K562 (cell line): ENCODE results near the gene NRGN. TPM values are rescaled to one million over a fixed set of nuclear protein-coding genes. Genes with fewer than 3 reads are reported as not detected.

Source experiments
- ATAC-seq: fragments of 200-7000 bp; cut with Tn5 transposase; 3 replicates; pipeline ENCODE4 v1.9.1; 2020; ENCODE audit warnings: moderate library complexity
- BruUV-seq: library from RNA; stranded (reverse); fragments of 400-500 nt; replicated peaks from 2 replicates; lab custom pipeline; 2021; lab: Mats Ljungman, UMichigan
- CTCF ChIA-PET: fragments of 300-600 bp; formaldehyde crosslinking; extraction: SDS; loops from one replicate; lab custom pipeline; 2021; ENCODE audit warnings: low intra/inter-chr PET ratio; lab: Yijun Ruan, JAX
- POLR2A ChIA-PET: fragments of 300-600, 350-650 bp; sonication (Branson Sonifier 250); formaldehyde crosslinking; extraction: SDS; loops from one replicate; lab custom pipeline; 2021; ENCODE audit warnings: antibody characterized with exemption, inconsistent platforms; lab: Yijun Ruan, JAX
- DNase-seq, 4 experiments: peaks; one replicate each; pipeline versions ENCODE4 v3.0.0 to v3.0.0-alpha.2; 2011 to 2018; ENCODE audit warnings: low spot score in 3 of 4, mixed read lengths in 3 of 4; ENCODE audit errors: extremely low read depth in 1 of 4
- FAIRE-seq: peaks from 2 replicates; lab custom pipeline; 2011; peaks lifted over from hg19 to GRCh38; lab: Jason Lieb, UNC
- H2AFZ ChIP-seq: 2 replicates; pipeline ENCODE4 v1.6.0; 2011; ENCODE audit warnings: low read depth, low read length, control low read depth, inconsistent platforms
- H3K27ac ChIP-seq: fragments of 200-600 bp; 3 replicates; pipeline ENCODE4 v1.8.0; 2011; ENCODE audit warnings: low read depth, mild to moderate bottlenecking, control low read depth, inconsistent platforms, low read length, moderate library complexity, mixed read lengths; ENCODE audit errors: extremely low read depth
- H3K27me3 ChIP-seq, 2 experiments: fragments of 300-600 bp in 1 of 2; 2 replicates in 1 of 2; 3 replicates in 1 of 2; pipeline versions ENCODE4 v1.6.0 to v1.8.0; 2011; ENCODE audit warnings: inconsistent platforms in 2 of 2, low read length in 2 of 2, mild to moderate bottlenecking in 1 of 2, mixed read lengths in 1 of 2, moderate library complexity in 1 of 2; ENCODE audit not compliant: control insufficient read depth in 2 of 2, insufficient read depth in 2 of 2
- H3K36me3 ChIP-seq: fragments of 300-600 bp; 3 replicates; pipeline ENCODE4 v1.8.0; 2011; ENCODE audit warnings: mild to moderate bottlenecking, low read length, inconsistent platforms; ENCODE audit not compliant: control insufficient read depth, insufficient read depth
- H3K4me1 ChIP-seq, 2 experiments: fragments of 200-600 bp in 1 of 2; replicated peaks in 1 of 2; 2 replicates in 1 of 2; 3 replicates in 1 of 2; pipeline versions ENCODE4 v1.5.1 to v1.8.0; 2011; ENCODE audit warnings: inconsistent platforms in 2 of 2, low read length in 2 of 2, mild to moderate bottlenecking in 1 of 2, mixed read lengths in 1 of 2, moderate library complexity in 1 of 2; ENCODE audit not compliant: control insufficient read depth in 2 of 2, insufficient read depth in 2 of 2
- H3K4me2 ChIP-seq: 2 replicates; pipeline ENCODE4 v1.6.1; 2011; ENCODE audit warnings: low read length, control low read depth, inconsistent platforms, mixed read lengths; ENCODE audit not compliant: insufficient read depth
- H3K4me3 ChIP-seq: fragments of 200-600 bp; sonication (generic), shearing (Covaris generic); 2 replicates; pipeline ENCODE4 v1.5.1; 2016; ENCODE audit warnings: control low read depth, inconsistent platforms
- H3K79me2 ChIP-seq: fragments of 200-600 bp; 3 replicates; pipeline ENCODE4 v1.8.0; 2011; ENCODE audit warnings: low read length, inconsistent platforms; ENCODE audit not compliant: control insufficient read depth, insufficient read depth
- H3K9ac ChIP-seq, 2 experiments: 2 replicates each; pipeline versions ENCODE4 v1.6.0 to v1.6.1; 2011; ENCODE audit warnings: low read depth in 2 of 2, low read length in 2 of 2, control low read depth in 1 of 2, inconsistent platforms in 1 of 2, mild to moderate bottlenecking in 1 of 2, mixed read lengths in 1 of 2; ENCODE audit not compliant: insufficient read depth in 1 of 2
- H3K9me1 ChIP-seq: one replicate; pipeline ENCODE4 v1.6.0; 2011; ENCODE audit warnings: inconsistent platforms, mild to moderate bottlenecking, low read length, moderate library complexity; ENCODE audit not compliant: control insufficient read depth, insufficient read depth
- H3K9me3 ChIP-seq: replicated peaks from 2 replicates; pipeline ENCODE4 v1.5.1; 2011; ENCODE audit warnings: low read depth, low read length, inconsistent platforms; ENCODE audit not compliant: control insufficient read depth, insufficient read depth
- H4K20me1 ChIP-seq: replicated peaks from 2 replicates; pipeline ENCODE4 v1.6.1; 2011; ENCODE audit warnings: low read length, inconsistent platforms, mixed read lengths; ENCODE audit not compliant: control insufficient read depth, insufficient read depth
- ADNP ChIP-seq: fragments of 200-800 bp; sonication (Bioruptor generic); IDR thresholded peaks from 2 replicates; pipeline ENCODE4 v1.6.1; 2016; ENCODE audit warnings: missing genetic modification characterization, missing compliant biosample characterization
- BACH1 ChIP-seq: fragments of 200-800 bp; sonication (Bioruptor generic); IDR thresholded peaks from 2 replicates; pipeline ENCODE4 v1.6.1; 2016; ENCODE audit warnings: missing genetic modification characterization, missing compliant biosample characterization
- CBFA2T3 ChIP-seq: fragments of 450-650 bp; IDR thresholded peaks from 2 replicates; pipeline ENCODE4 v1.6.1; 2017
- CHCHD3 ChIP-seq: fragments of 250-450 bp; sonication (Bioruptor Pico); IDR thresholded peaks from 2 replicates; pipeline ENCODE4 v2.1.2; 2022; ENCODE audit warnings: mild to moderate bottlenecking
- DNMT1 ChIP-seq: fragments of 450-650 bp; IDR thresholded peaks from 2 replicates; pipeline ENCODE4 v1.6.1; 2016; ENCODE audit warnings: antibody characterized with exemption, mild to moderate bottlenecking
- ELF2 ChIP-seq: fragments of 250-450 bp; sonication (Bioruptor Pico); IDR thresholded peaks from 2 replicates; pipeline ENCODE4 v1.5.0; 2021; ENCODE audit warnings: mild to moderate bottlenecking
- HDAC3 ChIP-seq: fragments of 450-650 bp; IDR thresholded peaks from 2 replicates; pipeline ENCODE4 v1.6.1; 2018; ENCODE audit warnings: borderline replicate concordance, mild to moderate bottlenecking, moderate library complexity; ENCODE audit not compliant: partially characterized antibody
- IRF2 ChIP-seq: sonication (generic); formaldehyde crosslinking; IDR thresholded peaks from 2 replicates; pipeline ENCODE4 v1.8.1; 2022; ENCODE audit warnings: mild to moderate bottlenecking, missing genetic modification reagents
- MYC ChIP-seq, 2 experiments: fragments of 250-450 bp in 1 of 2; sonication (Bioruptor Pico) in 1 of 2; IDR thresholded peaks; 2 replicates each; pipeline versions ENCODE4 v1.5.1 to v1.6.1; 2012 to 2021; ENCODE audit warnings: low read depth in 2 of 2, borderline replicate concordance in 1 of 2, improper control_type of control experiment in 1 of 2, low read length in 1 of 2, mild to moderate bottlenecking in 1 of 2, moderate library complexity in 1 of 2
- NR4A1 ChIP-seq, 2 experiments: fragments of 250-450 bp in 1 of 2; fragments of 450-650 bp in 1 of 2; sonication (Bioruptor Pico) in 1 of 2; IDR thresholded peaks; 2 replicates each; pipeline versions ENCODE4 v1.4.0 to v1.6.1; 2016 to 2020; ENCODE audit warnings: mild to moderate bottlenecking in 2 of 2, missing compliant biosample characterization in 1 of 2, missing genetic modification characterization in 1 of 2, moderate library complexity in 1 of 2
- SAFB ChIP-seq: fragments of 200-400 bp; formaldehyde crosslinking; IDR thresholded peaks from 2 replicates; pipeline ENCODE4 v1.6.1; 2017; ENCODE audit warnings: low read depth, low read length, borderline replicate concordance
- TCF7 ChIP-seq: sonication (generic); IDR thresholded peaks from 2 replicates; pipeline ENCODE4 v1.6.1; 2016; ENCODE audit warnings: antibody characterized with exemption, borderline replicate concordance
- USF1 ChIP-seq: sonication (generic); formaldehyde crosslinking; IDR thresholded peaks from 2 replicates; pipeline ENCODE4 v1.9.0; 2022; ENCODE audit warnings: mild to moderate bottlenecking, missing genetic modification reagents
- USF2 ChIP-seq: sonication (generic); formaldehyde crosslinking; IDR thresholded peaks from 2 replicates; pipeline ENCODE4 v1.5.0; 2020; ENCODE audit warnings: missing genetic modification reagents
- ZNF586 ChIP-seq: fragments of 450-650 bp; formaldehyde crosslinking; conservative IDR thresholded peaks from 2 replicates; pipeline ENCODE4 v1.4.0; 2020; ENCODE audit warnings: mild to moderate bottlenecking, moderate library complexity
- ZNF639 ChIP-seq, 2 experiments: fragments of 200-800 bp in 1 of 2; sonication (Bioruptor generic) in 1 of 2; sonication (generic) in 1 of 2; formaldehyde crosslinking in 1 of 2; IDR thresholded peaks in 1 of 2; conservative IDR thresholded peaks in 1 of 2; 2 replicates each; pipeline versions ENCODE4 v1.5.0 to v1.6.1; 2016 to 2020; ENCODE audit warnings: missing compliant biosample characterization in 1 of 2, missing genetic modification characterization in 1 of 2, missing genetic modification reagents in 1 of 2
- WGBS: fragments of 100-300 bp; shearing (Covaris generic); methylation state at CpG from one replicate; pipeline ENCODE4 v1.1.6; 2016; ENCODE audit warnings: low coverage, mixed read lengths; ENCODE audit not compliant: insufficient coverage; ENCODE audit errors: missing lambda C conversion rate; 5-methylcytosine and 5-hydroxymethylcytosine counted together
- in situ Hi-C: fragments of 300-500 bp; cut with MboI; formaldehyde crosslinking; loops from 4 replicates; pipeline ENCODE4 v1.15.0; 2018; ENCODE audit warnings: inconsistent platforms, mixed read lengths
- intact Hi-C: fragments of 100-400 bp; cut with micrococcal nuclease; formaldehyde crosslinking; loops from 2 replicates; pipeline ENCODE4 v1.14.2; 2022
- polyA plus RNA-seq, 8 experiments: library from polyadenylated mRNA; depleted of rRNA in 4 of 8; stranded (reverse) in 5 of 8; unstranded in 3 of 8; fragments of >200 nt; fragmentation: Nextera tagmentation in 2 of 8; fragmentation: Illumina TruSeq in 1 of 8; extraction: Ambion mirVana in 2 of 8; extraction: Trizol in 1 of 8; gene quantifications; 2 replicates each; pipeline versions ENCODE4 v1.2.1 to v1.2.3, GENCODE V29; 2011 to 2014; ENCODE audit warnings: inconsistent platforms in 1 of 8, missing spikeins in 1 of 8
- total RNA-seq, 7 experiments: library from RNA; depleted of rRNA in 6 of 7; stranded (reverse); fragments of >200 nt in 6 of 7; fragmentation: Illumina TruSeq in 2 of 7; extraction: Trizol in 2 of 7; gene quantifications; 2 replicates each; pipeline versions ENCODE4 v1.2.1 to v1.2.3, GENCODE V29; 2011 to 2021; ENCODE audit warnings: low replicate concordance in 1 of 7

Gene NRGN
- total and polyA plus RNA-seq, 9 of the 15 experiments (the other 6 are each of a cell fraction or from before 2014, with no cell fraction given): 0.29 to 7.8 (median 3.5) TPM; not detected in 2

- Histone ChIP-seq H3K9me1 (no peaks in the 10 kb centered on the region), H3K9me3 (no peaks in the 10 kb centered on the region), H2AFZ (peak overlapping the region; percentile 22; the same call in 1 of the 2 replicates), H3K79me2 (no peaks in the 10 kb centered on the region), H3K9ac (0 out of 4 replicates have a peak overlapping the region, but pooled peaks of 1 of the 2 experiments have one; percentile 2), H3K4me1 (peaks cover 11 to 14% of the 10 kb centered on the region in 2 experiments; a peak in 3 of 5 replicates), H3K36me3 (no peaks in the 10 kb centered on the region), H3K27ac (no peak overlapping the region), H3K27me3 (peaks cover 13 to 57% of the 10 kb centered on the region in 2 experiments; a peak in 4 of 5 replicates), H4K20me1 (no peaks in the 10 kb centered on the region), H3K4me3 (no peak overlapping the region), H3K4me2 (no peak overlapping the region)
- BruUV-seq: no TSS peak
- FAIRE-seq (no peak), DNase-seq (no peak), ATAC-seq (peak; percentile 18; the same call in 2 of the 3 replicates)
- ChIA-PET CTCF (no interaction called here), POLR2A (interaction anchor here (0.6 to 1.5 kb wide), 3 partner anchors 8 to 563 kb away, joined by 3 to 4 read pairs (median 3); no protein-coding TSS in a partner anchor)
- in situ Hi-C loops: no loop called here
- intact Hi-C loops: no loop called here
- WGBS: 23% methylated on average over 10 of the region's 10 CpGs
- TF ChIP-seq ADNP (tag) (no peak), CHCHD3 (CRISPR knock-in tag) (no peak), ZNF639 (CRISPR knock-in tag; conservative IDR thresholded peaks at IDR 0.05 in 1 of 2, IDR thresholded peaks at IDR 0.05 in 1 of 2) (no peak), CBFA2T3 (no peak), ELF2 (CRISPR knock-in tag) (no peak), IRF2 (no peak), MYC (IDR thresholded peaks at IDR 0.05; ENCODE audit: low read depth, low read length) (no peak), MYC (CRISPR knock-in tag; IDR thresholded peaks at IDR 0.05; ENCODE audit: borderline replicate concordance, low read depth) (no peak), NR4A1 (CRISPR knock-in tag; IDR thresholded peaks at IDR 0.05) (no peak), NR4A1 (tag; IDR thresholded peaks at IDR 0.05) (no peak), SAFB (no peak), USF1 (CRISPR knock-in tag) (0 out of 2 replicates have a peak, but pooled peaks have one; percentile 10), HDAC3 (no peak), TCF7 (no peak), BACH1 (tag) (no peak), DNMT1 (no peak), USF2 (CRISPR knock-in tag) (peak; percentile 60), ZNF586 (no peak)
Measured at GRCh38 chr11:124752471-124753102, 12.8 kb downstream of the NRGN start.
